Hematopoietic multipotent progenitor cell treated with erythropoietin and hydrocortisone succinate and interleukin-3 and kit ligand, for 17 days (in vitro differentiated cells): Measurements from ENCODE around the gene TMEM117.
"Not testable (repeated sequence)": the region's sequence is repeated elsewhere in the genome, so short reads cannot be mapped to it uniquely, and the experiment has no call there.

Source experiments
- DNase-seq: peaks from one replicate; pipeline ENCODE4 v3.0.0-alpha.2; 2015; ENCODE audit warnings: low spot score

TMEM117 gene

GRCh38 chr12:44025499-44025898 is 189.6 kb downstream of the TMEM117 start:
- no peak for DNase-seq

GRCh38 chr12:44026046-44026445 is 190.2 kb downstream of the TMEM117 start:
- DNase-seq: no peak

GRCh38 chr12:44026926-44027325 is 191.0 kb downstream of the TMEM117 start:
- DNase-seq: not testable (repeated sequence)

- DNase-seq: no peak
Measured at GRCh38 chr12:44029194-44029593, 193.3 kb downstream of the TMEM117 start.

- DNase-seq: no peak
Measured at GRCh38 chr12:44031472-44032185, 195.7 kb downstream of the TMEM117 start.

- no peak for DNase-seq
Measured at GRCh38 chr12:44034906-44035305, 199.0 kb downstream of the TMEM117 start.

GRCh38 chr12:44036875-44037443 is 201.1 kb downstream of the TMEM117 start:
- no peak for DNase-seq

- no peak for DNase-seq
Measured at GRCh38 chr12:44038411-44038810, 202.5 kb downstream of the TMEM117 start.

- not testable (repeated sequence) for DNase-seq
Measured at GRCh38 chr12:44044491-44044890, 208.6 kb downstream of the TMEM117 start.

GRCh38 chr12:44046732-44047417 is 211.0 kb downstream of the TMEM117 start:
- no peak for DNase-seq

- DNase-seq: no peak
Measured at GRCh38 chr12:44052554-44052953, 216.7 kb downstream of the TMEM117 start.

GRCh38 chr12:44053549-44054127 is 217.8 kb downstream of the TMEM117 start:
- no peak for DNase-seq

- no peak for DNase-seq
Measured at GRCh38 chr12:44054281-44054680, 218.4 kb downstream of the TMEM117 start.

- no peak for DNase-seq
Measured at GRCh38 chr12:44058366-44058765, 222.5 kb downstream of the TMEM117 start.

GRCh38 chr12:44059476-44059875 is 223.6 kb downstream of the TMEM117 start:
- no peak for DNase-seq

- DNase-seq: no peak
Measured at GRCh38 chr12:44063671-44064070, 227.8 kb downstream of the TMEM117 start.

- no peak for DNase-seq
Measured at GRCh38 chr12:44076871-44077270, 241.0 kb downstream of the TMEM117 start.

- no peak for DNase-seq
Measured at GRCh38 chr12:44077294-44077693, 241.4 kb downstream of the TMEM117 start.

- DNase-seq: no peak
Measured at GRCh38 chr12:44078273-44078672, 242.4 kb downstream of the TMEM117 start.

- DNase-seq: no peak
Measured at GRCh38 chr12:44088647-44089046, 252.8 kb downstream of the TMEM117 start.

GRCh38 chr12:44091948-44092606 is 256.2 kb downstream of the TMEM117 start:
- DNase-seq: no peak

GRCh38 chr12:44098786-44099185 is 262.9 kb downstream of the TMEM117 start:
- no peak for DNase-seq
